CD4-positive, alpha-beta T cell (primary cell): ENCODE measurements around the gene ORM2. TPM values are rescaled to one million over a fixed set of nuclear protein-coding genes. Genes with fewer than 3 reads are reported as not detected.
"Not testable (repeated sequence)": the region's sequence is repeated elsewhere in the genome, so short reads cannot be mapped to it uniquely, and the experiment has no call there.

Experiments
- ATAC-seq: fragments of 200-7000 bp; cut with Tn5 transposase; one replicate; pipeline ENCODE4 v1.10.0; 2022; ENCODE audit warnings: mild to moderate bottlenecking; ENCODE audit not compliant: poor library complexity
- CTCF ChIA-PET: fragments of 350-600 bp; sonication (Branson Sonifier 250); formaldehyde crosslinking; loops from one replicate; lab custom pipeline; 2021; ENCODE audit warnings: antibody characterized with exemption, inconsistent platforms; lab: Charles Lee
- POLR2A ChIA-PET: fragments of 350-600 bp; sonication (Branson Sonifier 250); formaldehyde crosslinking; loops from one replicate; lab custom pipeline; 2021; ENCODE audit warnings: antibody characterized with exemption, inconsistent platforms; lab: Charles Lee
- DNase-seq, 14 experiments: peaks; one replicate each; pipeline ENCODE4 v3.0.0-alpha.2; 2013 to 2020; ENCODE audit warnings: mixed read lengths in 2 of 14
- H3K27ac ChIP-seq, 2 donors: one replicate each; pipeline versions ENCODE4 v1.5.1 to v1.7.0; 2013; ENCODE audit warnings: low read length in 2 of 2, low read depth in 1 of 2, mild to moderate bottlenecking in 1 of 2
- H3K27me3 ChIP-seq, 2 experiments: 1 replicate in 1 of 2; 2 replicates in 1 of 2; pipeline versions ENCODE4 v1.6.1 to v1.7.0; 2013; ENCODE audit warnings: low read length in 2 of 2, control low read depth in 1 of 2, mild to moderate bottlenecking in 1 of 2, moderate library complexity in 1 of 2; ENCODE audit not compliant: insufficient read depth in 2 of 2, control insufficient read depth in 1 of 2
- H3K36me3 ChIP-seq: one replicate; pipeline ENCODE4 v1.6.1; 2013; ENCODE audit warnings: low read length, control low read depth; ENCODE audit not compliant: insufficient read depth
- H3K4me1 ChIP-seq: one replicate; pipeline ENCODE4 v1.6.1; 2013; ENCODE audit warnings: low read length, control low read depth; ENCODE audit not compliant: insufficient read depth
- H3K4me3 ChIP-seq: one replicate; pipeline ENCODE4 v1.5.1; 2013; ENCODE audit warnings: mild to moderate bottlenecking, low read length, moderate library complexity
- H3K9me3 ChIP-seq, 2 experiments: 1 replicate in 1 of 2; 2 replicates in 1 of 2; pipeline versions ENCODE4 v1.6.1 to v1.7.0; 2013; ENCODE audit warnings: low read length in 2 of 2, mild to moderate bottlenecking in 2 of 2, control low read depth in 1 of 2, moderate library complexity in 1 of 2; ENCODE audit not compliant: control insufficient read depth in 1 of 2, insufficient read depth in 1 of 2
- H3K27ac Mint-ChIP-seq: one replicate; pipeline ENCODE4 v1.8.0; 2020; ENCODE audit warnings: mixed read lengths
- H3K27me3 Mint-ChIP-seq: one replicate; pipeline ENCODE4 v1.8.0; 2021; ENCODE audit warnings: mixed read lengths
- H3K36me3 Mint-ChIP-seq: one replicate; pipeline ENCODE4 v1.8.0; 2021; ENCODE audit warnings: low read depth, mixed read lengths
- H3K4me1 Mint-ChIP-seq: one replicate; pipeline ENCODE4 v1.8.0; 2021; ENCODE audit warnings: low read depth, mixed read lengths
- H3K4me3 Mint-ChIP-seq: one replicate; pipeline ENCODE4 v1.8.0; 2020; ENCODE audit warnings: mild to moderate bottlenecking, mixed read lengths
- H3K9me3 Mint-ChIP-seq: one replicate; pipeline ENCODE4 v1.8.0; 2020; ENCODE audit warnings: mixed read lengths
- CTCF ChIP-seq: fragments of 200-600 bp; IDR thresholded peaks from one replicate; pipeline ENCODE4 v1.8.0; 2022; ENCODE audit warnings: antibody characterized with exemption, mild to moderate bottlenecking
- intact Hi-C, 2 experiments: fragments of 100-400 bp; cut with DNase I in 1 of 2; cut with micrococcal nuclease in 1 of 2; formaldehyde crosslinking; loops; one replicate each; pipeline versions ENCODE4 v1.15.1 to v1.9.0; 2023 to 2025; cut with DNase I, micrococcal nuclease
- polyA plus RNA-seq, 2 donors: library from polyadenylated mRNA; unstranded; fragments of 120-200 nt; gene quantifications; one replicate each; pipeline ENCODE4 v1.2.1, GENCODE V29; 2013
- total RNA-seq, 174 experiments: library from RNA in 2 of 174; stranded (reverse) in 2 of 174; gene quantifications; one replicate each; pipeline ENCODE4 v1.2.3 and lab custom pipeline; 2021 to 2026

Gene ORM2
- total RNA-seq (not detected), total RNA-seq (lab: John Stamatoyannopoulos, UW) (0 to 0.05 (median 0) reads per million in 172 experiments)
- not detected for polyA plus RNA-seq (2013, experiment 1 of 2)
- polyA plus RNA-seq (2013, experiment 2 of 2), result 0.27 TPM

GRCh38 chr9:114329625-114330022 is at the start of gene ORM2:
Gene ORM2 (plus strand): TSS chr9:114329869. CDS start chr9:114329905, 36 bp downstream.
- H3K27me3 ChIP-seq, H3K4me3 Mint-ChIP-seq, H3K9me3 ChIP-seq, POLR2A ChIA-PET, H3K27me3 Mint-ChIP-seq, H3K36me3 Mint-ChIP-seq, H3K4me3 ChIP-seq, ATAC-seq, CTCF ChIA-PET, H3K9me3 Mint-ChIP-seq, H3K4me1 ChIP-seq, DNase-seq, H3K27ac ChIP-seq, H3K36me3 ChIP-seq, intact Hi-C loops: not testable (repeated sequence)
- H3K4me1 Mint-ChIP-seq, result peaks cover 19% of the 10 kb centered on the region
- peak within 1 kb of the TSS; percentile 68 for H3K27ac Mint-ChIP-seq

GRCh38 chr9:114280636-114281472 is 48.8 kb upstream of the ORM2 start:
- H3K36me3 Mint-ChIP-seq, result no peaks in the 10 kb centered on the region
- no peak for TF ChIP-seq CTCF
- H3K4me1 ChIP-seq, result no peaks in the 10 kb centered on the region
- no peaks in the 10 kb centered on the region for H3K4me1 Mint-ChIP-seq
- ATAC-seq (no peak), DNase-seq (no peak)
- no peaks in the 10 kb centered on the region for H3K9me3 Mint-ChIP-seq
- intact Hi-C loops, result no loop called here
- H3K27me3 Mint-ChIP-seq, result no peaks in the 10 kb centered on the region
- POLR2A ChIA-PET, result no interaction called here
- CTCF ChIA-PET, result interaction anchor here (2.7 kb wide), 1 partner anchor 10 kb away, joined by 6 read pairs; no protein-coding TSS in a partner anchor
- H3K4me3 ChIP-seq, result no peak overlapping the region
- H3K27ac Mint-ChIP-seq, result no peak overlapping the region
- no peak overlapping the region for H3K27ac ChIP-seq
- H3K36me3 ChIP-seq, result no peaks in the 10 kb centered on the region
- H3K27me3 ChIP-seq, result no peaks in the 10 kb centered on the region
- H3K9me3 ChIP-seq, result no peaks in the 10 kb centered on the region
- no peak overlapping the region for H3K4me3 Mint-ChIP-seq

- H3K27me3 Mint-ChIP-seq, result no peaks in the 10 kb centered on the region
- no peak overlapping the region for H3K27ac Mint-ChIP-seq
- H3K4me3 Mint-ChIP-seq, result no peak overlapping the region
- no peaks in the 10 kb centered on the region for H3K9me3 ChIP-seq
- H3K36me3 Mint-ChIP-seq, result no peaks in the 10 kb centered on the region
- ChIA-PET POLR2A (no interaction called here), CTCF (interaction anchor here (2.7 kb wide), 1 partner anchor 9 kb away, joined by 6 read pairs; no protein-coding TSS in a partner anchor)
- no peak for ATAC-seq
- no peaks in the 10 kb centered on the region for H3K36me3 ChIP-seq
- no peak for TF ChIP-seq CTCF
- intact Hi-C loops, result no loop called here
- no peaks in the 10 kb centered on the region for H3K9me3 Mint-ChIP-seq
- no peak overlapping the region for H3K27ac ChIP-seq
- no peak overlapping the region for H3K4me3 ChIP-seq
- no peaks in the 10 kb centered on the region for H3K27me3 ChIP-seq
- no peaks in the 10 kb centered on the region for H3K4me1 ChIP-seq
- H3K4me1 Mint-ChIP-seq, result no peaks in the 10 kb centered on the region
- peak in 1 of 14 experiments; percentile 2 for DNase-seq
Measured at GRCh38 chr9:114281473-114282103, 48.1 kb upstream of the ORM2 start.
